ENCODE results near the gene SLC8A1. TPM values are rescaled to one million over a fixed set of nuclear protein-coding genes. Genes with fewer than 3 reads are reported as not detected.

The SLC8A1 gene
- total RNA-seq, 4 donors from 2014 or later = 1.3 to 3.8 (median 2.4) TPM

DNA sequence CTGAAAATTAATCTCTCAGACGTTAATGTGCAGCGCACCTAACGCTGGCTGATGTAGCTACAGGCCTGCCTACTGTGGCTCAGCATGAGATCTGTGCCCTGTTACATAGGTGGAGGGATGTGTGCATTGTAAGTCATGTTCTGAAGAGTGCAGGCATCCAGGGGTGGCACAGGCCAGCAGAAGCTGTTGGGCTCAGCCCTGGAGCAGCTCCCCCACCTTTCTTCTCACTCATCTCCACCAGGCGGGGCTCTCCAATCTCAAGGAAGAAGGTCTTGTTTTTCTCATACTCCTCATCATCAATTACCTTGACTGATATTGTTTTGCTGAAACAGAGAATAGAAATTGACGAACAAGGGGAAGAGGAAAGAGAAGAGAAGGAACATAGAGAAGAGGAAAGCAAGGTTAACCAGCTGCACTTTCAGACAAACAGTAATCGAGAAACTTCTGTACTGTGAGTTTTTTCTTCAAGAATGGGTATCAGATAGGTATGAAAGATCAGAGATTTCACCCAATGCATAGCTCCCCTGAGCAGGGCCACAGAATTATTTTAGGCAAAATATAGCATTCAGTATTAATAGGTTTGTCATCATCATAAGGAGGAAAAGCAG, 273.6 kb downstream of the SLC8A1 start:
- Histone ChIP-seq H3K36me3 (no peaks in the 10 kb centered on the region), H3K27me3 (no peaks in the 10 kb centered on the region), H3K9me3 (no peaks in the 10 kb centered on the region), H3K27ac (no peak overlapping the region), H3K4me3 (no peak overlapping the region), H3K4me1 (no peaks in the 10 kb centered on the region)
- intact Hi-C loops (cut with DNase I; ENCODE audit: low total_unique reads) = no loop called here
- in situ Hi-C loops (cut with MboI; ENCODE audit: low sequenced_read_pairs in 4 of 4) = no loop called here
- ATAC-seq (no peak), DNase-seq (no peak)
- TF ChIP-seq, protein P1, sequence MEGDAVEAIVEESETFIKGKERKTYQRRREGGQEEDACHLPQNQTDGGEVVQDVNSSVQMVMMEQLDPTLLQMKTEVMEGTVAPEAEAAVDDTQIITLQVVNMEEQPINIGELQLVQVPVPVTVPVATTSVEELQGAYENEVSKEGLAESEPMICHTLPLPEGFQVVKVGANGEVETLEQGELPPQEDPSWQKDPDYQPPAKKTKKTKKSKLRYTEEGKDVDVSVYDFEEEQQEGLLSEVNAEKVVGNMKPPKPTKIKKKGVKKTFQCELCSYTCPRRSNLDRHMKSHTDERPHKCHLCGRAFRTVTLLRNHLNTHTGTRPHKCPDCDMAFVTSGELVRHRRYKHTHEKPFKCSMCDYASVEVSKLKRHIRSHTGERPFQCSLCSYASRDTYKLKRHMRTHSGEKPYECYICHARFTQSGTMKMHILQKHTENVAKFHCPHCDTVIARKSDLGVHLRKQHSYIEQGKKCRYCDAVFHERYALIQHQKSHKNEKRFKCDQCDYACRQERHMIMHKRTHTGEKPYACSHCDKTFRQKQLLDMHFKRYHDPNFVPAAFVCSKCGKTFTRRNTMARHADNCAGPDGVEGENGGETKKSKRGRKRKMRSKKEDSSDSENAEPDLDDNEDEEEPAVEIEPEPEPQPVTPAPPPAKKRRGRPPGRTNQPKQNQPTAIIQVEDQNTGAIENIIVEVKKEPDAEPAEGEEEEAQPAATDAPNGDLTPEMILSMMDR (IDR thresholded peaks at IDR 0.05 in 4 of 5, conservative IDR thresholded peaks at IDR 0.05 in 1 of 5) = no peak
- no peak for TF ChIP-seq POLR2A (IDR thresholded peaks at IDR 0.05)

DNA sequence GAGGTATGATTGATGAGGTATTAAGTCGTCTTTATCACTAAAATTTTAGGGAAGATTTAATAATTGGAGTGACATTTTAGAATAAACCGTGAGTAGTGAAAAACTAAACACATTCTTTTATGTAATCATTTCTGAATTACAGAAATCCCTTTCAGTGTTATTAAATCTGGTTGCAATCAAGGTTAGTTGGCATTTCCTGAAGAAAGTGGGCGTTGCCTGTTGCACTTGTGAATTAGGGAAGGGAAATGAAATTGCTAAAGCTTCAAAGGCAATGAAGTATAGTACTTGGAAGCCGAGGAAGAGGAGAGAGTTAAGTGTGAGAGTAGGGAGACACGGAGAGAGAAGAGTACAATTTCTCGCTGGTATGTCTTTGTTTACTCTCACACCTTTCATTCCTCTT, 274.5 kb downstream of the SLC8A1 start:
- no peak for TF ChIP-seq POLR2A (IDR thresholded peaks at IDR 0.05)
- TF ChIP-seq, protein P1 (IDR thresholded peaks at IDR 0.05 in 4 of 5, conservative IDR thresholded peaks at IDR 0.05 in 1 of 5) = no peak
- H3K27ac ChIP-seq = no peak overlapping the region
- in situ Hi-C loops (cut with MboI; ENCODE audit: low sequenced_read_pairs in 4 of 4) = no loop called here

DNA sequence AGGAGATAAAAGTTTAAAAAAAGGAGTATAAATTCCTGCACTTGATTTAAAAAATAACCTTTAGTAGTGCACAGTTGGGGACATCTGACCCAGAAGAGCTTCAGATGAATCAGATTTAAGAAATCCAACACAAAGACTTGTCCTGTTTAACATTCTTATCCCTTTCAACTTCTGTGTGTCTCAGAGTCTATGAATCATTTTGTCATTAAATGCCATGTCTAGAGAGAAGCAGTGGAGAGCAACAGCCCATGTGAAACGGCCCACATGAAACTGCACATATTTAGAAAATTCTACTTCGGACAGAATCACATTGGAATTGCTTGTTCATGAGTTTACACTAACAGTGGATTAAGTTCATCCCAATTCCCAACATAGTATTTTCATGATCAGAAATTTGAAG, 278.6 kb downstream of the SLC8A1 start:
- no peak overlapping the region for H3K27ac ChIP-seq
- no peaks in the 10 kb centered on the region for H3K9me3 ChIP-seq
- no peaks in the 10 kb centered on the region for H3K36me3 ChIP-seq
- H3K4me1 ChIP-seq = no peaks in the 10 kb centered on the region
- ATAC-seq (no peak), DNase-seq (no peak)
- in situ Hi-C loops (cut with MboI; ENCODE audit: low sequenced_read_pairs in 4 of 4) = no loop called here
- intact Hi-C loops (cut with DNase I; ENCODE audit: low total_unique reads) = no loop called here
- H3K27me3 ChIP-seq = no peaks in the 10 kb centered on the region
- no peak for TF ChIP-seq POLR2A (IDR thresholded peaks at IDR 0.05)
- TF ChIP-seq, protein P1 (IDR thresholded peaks at IDR 0.05 in 4 of 5, conservative IDR thresholded peaks at IDR 0.05 in 1 of 5) = no peak
- no peak overlapping the region for H3K4me3 ChIP-seq

More for the DNA sequence above, 274.5 kb downstream of the SLC8A1 start:
- intact Hi-C loops (cut with DNase I; ENCODE audit: low total_unique reads) = no loop called here
- Histone ChIP-seq H3K27me3 (no peaks in the 10 kb centered on the region), H3K9me3 (no peaks in the 10 kb centered on the region), H3K4me1 (no peaks in the 10 kb centered on the region), H3K4me3 (no peak overlapping the region), H3K36me3 (no peaks in the 10 kb centered on the region)
- DNase-seq (no peak), ATAC-seq (no peak)

DNA sequence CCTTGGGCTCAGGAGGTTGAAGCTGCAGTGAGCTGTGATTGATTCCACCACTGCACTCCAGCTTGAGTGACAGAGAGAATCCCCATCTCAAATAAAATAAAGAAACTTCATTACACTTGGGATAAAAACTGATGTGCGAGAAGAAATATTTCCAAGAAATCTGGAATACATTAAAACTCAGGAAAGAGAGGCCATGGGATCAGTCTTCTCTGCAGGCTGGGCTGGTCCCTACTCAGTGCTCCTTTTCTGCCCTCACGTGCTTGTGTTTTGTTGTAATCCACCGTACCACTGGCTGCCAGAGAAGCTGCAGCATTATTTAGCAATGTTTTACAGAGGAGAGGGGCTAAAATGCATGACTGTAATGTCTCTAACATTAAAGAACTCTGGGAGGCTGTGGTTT, 282.0 kb downstream of the SLC8A1 start:
- no peaks in the 10 kb centered on the region for H3K4me1 ChIP-seq
- DNase-seq (no peak), ATAC-seq (no peak)
- H3K27me3 ChIP-seq = no peaks in the 10 kb centered on the region
- H3K9me3 ChIP-seq = no peaks in the 10 kb centered on the region
- in situ Hi-C loops (cut with MboI; ENCODE audit: low sequenced_read_pairs in 4 of 4) (no loop called here), intact Hi-C loops (cut with DNase I; ENCODE audit: low total_unique reads) (no loop called here)
- no peaks in the 10 kb centered on the region for H3K36me3 ChIP-seq
- no peak overlapping the region for H3K4me3 ChIP-seq
- no peak overlapping the region for H3K27ac ChIP-seq
- TF ChIP-seq POLR2A (IDR thresholded peaks at IDR 0.05) = no peak

DNA sequence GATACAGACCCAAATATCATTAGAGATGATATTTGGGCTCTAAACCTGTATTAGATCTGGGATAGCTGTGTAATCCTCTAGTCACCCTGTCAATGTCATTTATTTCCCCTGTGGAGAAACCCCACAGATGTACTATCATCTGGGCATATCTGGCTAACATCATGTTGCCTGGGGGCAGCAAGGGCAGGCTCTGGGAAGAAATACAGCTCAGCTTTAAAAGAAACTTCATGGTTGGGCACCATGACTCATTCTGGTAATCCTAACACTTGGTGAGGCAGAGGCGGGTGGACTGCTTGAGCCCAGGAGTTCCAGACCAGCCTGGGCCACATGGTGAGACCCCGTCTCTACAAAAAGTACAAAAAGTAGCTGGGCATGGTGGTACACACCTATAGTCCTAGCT, 282.5 kb downstream of the SLC8A1 start:
- no peak for DNase-seq
- no peaks in the 10 kb centered on the region for H3K9me3 ChIP-seq
- H3K27ac ChIP-seq = no peak overlapping the region
- no peak overlapping the region for H3K4me3 ChIP-seq
- H3K27me3 ChIP-seq = no peaks in the 10 kb centered on the region
- intact Hi-C loops (cut with DNase I; ENCODE audit: low total_unique reads) = no loop called here
- H3K4me1 ChIP-seq = no peaks in the 10 kb centered on the region
- ATAC-seq = no peak
- H3K36me3 ChIP-seq = no peaks in the 10 kb centered on the region
- in situ Hi-C loops (cut with MboI; ENCODE audit: low sequenced_read_pairs in 4 of 4) = no loop called here
- no peak for TF ChIP-seq POLR2A (IDR thresholded peaks at IDR 0.05)
- TF ChIP-seq, protein P1 (IDR thresholded peaks at IDR 0.05 in 4 of 5, conservative IDR thresholded peaks at IDR 0.05 in 1 of 5) = no peak
